HG03460 (cell line): ENCODE measurements around the gene MYPN.
"Not testable (repeated sequence)": the region's sequence is repeated elsewhere in the genome, so short reads cannot be mapped to it uniquely, and the experiment has no call there.

Experiments used
- ATAC-seq: cut with Tn5 transposase; IDR thresholded peaks from one replicate; pipeline ENCODE4 v1.9.1; 2021; ENCODE audit not compliant: unreplicated experiment

The MYPN gene

GRCh38 chr10:68135362-68135761 lies 26.1 kb downstream of the MYPN start:
- no peak for ATAC-seq

DNA sequence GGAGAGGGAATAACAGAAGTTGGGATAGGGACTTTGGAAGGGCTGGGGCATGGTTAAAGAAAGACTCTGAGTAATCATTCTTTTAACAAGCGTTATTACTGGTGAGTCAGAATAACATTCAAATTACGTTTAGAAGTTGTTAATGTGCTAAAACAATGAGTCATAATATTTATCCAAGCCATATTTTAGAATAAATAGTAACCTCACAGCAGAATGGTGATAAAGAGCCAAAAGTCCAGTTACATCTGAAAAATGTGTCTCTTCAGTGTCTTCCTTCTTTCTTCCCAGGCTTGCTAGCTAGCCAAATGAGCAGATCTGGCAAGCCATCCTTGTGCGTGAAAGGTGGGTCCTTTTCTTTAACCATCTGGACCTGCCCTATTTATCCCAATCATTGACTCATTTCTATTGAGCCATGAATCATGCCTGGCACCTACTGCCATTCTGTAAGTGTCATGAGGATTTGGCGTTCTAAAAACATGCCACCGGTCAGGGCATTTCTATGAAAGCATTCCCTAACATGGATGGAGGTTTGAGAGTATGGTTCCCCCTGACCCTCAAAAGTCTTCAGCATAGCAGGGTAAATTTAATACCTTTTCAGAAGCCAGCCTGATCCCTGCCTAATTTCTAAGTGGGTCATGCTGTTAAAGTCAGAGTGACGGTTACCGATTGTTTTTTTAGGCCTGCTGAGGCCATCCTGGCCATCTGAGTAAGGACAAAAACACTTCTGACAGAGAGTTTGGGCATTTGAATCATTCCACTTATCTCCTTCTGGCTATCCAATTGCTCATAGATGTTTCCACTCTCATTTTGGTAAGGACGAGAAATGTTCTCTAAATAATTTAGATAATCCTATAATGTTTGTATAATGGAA lies 26.9 kb downstream of the MYPN start:
- no peak for ATAC-seq

GRCh38 chr10:68137171-68137570 lies 27.9 kb downstream of the MYPN start:
- ATAC-seq: no peak

DNA sequence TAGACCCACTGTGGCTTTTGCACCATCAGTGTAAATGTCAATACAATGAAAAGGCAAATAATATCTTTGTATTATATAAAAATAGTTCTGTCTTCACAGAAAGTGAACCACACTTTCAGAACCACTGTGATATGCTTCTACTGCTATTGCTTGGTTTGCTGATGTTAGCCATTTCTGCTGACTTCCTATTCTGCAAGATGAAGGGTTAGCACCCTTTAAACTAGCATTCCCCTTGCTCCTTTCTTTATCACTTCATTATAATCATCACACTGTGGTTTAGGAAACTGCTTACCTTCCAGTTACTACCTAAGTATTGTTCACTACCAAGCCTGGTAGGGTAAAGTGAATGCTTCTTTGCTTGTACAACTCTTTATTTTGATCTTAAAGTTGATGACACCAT lies 29.2 kb downstream of the MYPN start:
- ATAC-seq: no peak

- no peak for ATAC-seq
Measured at GRCh38 chr10:68139448-68140272, 30.4 kb downstream of the MYPN start.

- no peak for ATAC-seq
Measured at GRCh38 chr10:68142761-68143160, 33.5 kb downstream of the MYPN start.

GRCh38 chr10:68144709-68145108 lies 35.4 kb downstream of the MYPN start:
- no peak for ATAC-seq

- no peak for ATAC-seq
Measured at GRCh38 chr10:68145705-68146104, 36.4 kb downstream of the MYPN start.

GRCh38 chr10:68146133-68146532 lies 36.8 kb downstream of the MYPN start:
- no peak for ATAC-seq

DNA sequence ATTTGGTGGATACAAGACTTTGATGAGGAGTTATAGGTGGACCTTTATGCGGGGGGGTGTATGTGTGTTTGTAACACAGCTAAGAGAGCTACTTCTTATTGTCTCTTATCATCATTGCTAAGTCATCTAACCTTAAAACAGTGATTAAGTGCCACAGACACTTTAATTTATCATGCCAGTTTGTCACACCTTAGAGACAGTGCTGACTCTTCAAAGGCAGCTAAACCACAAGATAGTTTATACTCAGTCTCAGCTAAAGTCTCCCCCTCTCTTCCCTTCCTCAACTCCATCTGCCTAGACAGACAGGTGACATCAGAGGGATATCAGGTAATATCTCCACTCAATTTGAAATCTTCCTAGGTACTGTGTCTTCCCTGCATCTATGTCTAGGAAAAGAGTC lies 42.2 kb downstream of the MYPN start:
- no peak for ATAC-seq

DNA sequence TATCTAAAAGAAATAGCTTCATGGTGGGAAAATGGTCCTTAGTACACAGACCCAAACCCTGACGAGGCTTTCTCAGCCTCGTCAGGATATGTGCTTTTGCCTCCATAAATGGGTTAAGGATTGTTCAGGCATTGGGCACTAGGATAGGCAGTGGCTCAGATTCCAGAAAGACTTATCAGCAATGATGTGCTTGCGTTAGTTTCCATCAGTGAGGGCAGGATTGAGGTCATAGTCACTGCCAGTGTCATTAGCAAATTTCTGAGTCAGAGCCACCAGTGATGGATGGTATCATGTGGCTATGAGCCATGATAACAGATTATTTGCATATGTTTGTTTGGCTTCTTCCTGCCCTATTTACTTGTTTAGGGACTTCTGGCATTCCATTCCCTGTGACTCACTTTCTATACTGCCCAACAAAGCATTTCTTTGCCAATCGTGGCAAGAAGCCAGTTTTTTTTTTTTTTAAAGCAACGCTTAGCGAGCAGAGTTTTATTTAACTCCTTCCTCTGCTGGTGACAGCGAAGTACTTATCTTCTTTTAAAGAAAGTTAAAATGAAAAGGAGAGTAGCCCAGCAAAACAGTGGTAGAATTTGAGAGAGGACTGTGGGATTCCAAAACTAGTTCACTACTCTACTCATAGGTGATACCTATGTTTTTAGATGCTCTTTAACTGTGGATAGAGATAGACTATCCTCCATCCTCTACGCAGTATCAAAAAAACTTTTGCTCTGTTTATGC lies 44.4 kb downstream of the MYPN start:
- ATAC-seq: no peak

- no peak for ATAC-seq
Measured at GRCh38 chr10:68154211-68154497, 44.9 kb downstream of the MYPN start.

GRCh38 chr10:68155615-68156210 lies 46.4 kb downstream of the MYPN start:
- ATAC-seq: no peak

GRCh38 chr10:68156373-68157185 lies 47.3 kb downstream of the MYPN start:
- ATAC-seq: no peak

DNA sequence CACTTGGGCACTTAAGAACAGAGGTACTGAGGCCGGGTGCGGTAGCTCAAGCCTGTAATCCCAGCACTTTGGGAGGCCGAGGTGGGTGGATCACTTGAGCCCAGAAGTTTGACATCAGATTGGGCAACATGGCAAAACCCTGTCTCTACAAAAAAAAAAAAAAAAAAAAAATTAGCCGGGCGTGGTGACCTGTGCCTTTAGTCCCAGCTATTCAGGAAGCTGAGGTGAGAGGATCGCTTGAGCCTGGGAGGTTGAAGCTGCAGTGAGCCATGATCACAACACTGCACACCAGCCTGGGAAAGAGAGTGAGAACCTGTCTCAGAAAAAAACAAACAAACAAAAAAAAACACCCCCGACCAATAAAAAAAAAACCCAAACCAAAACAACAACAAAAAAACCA lies 48.2 kb downstream of the MYPN start:
- not testable (repeated sequence) for ATAC-seq

- no peak for ATAC-seq
Measured at GRCh38 chr10:68158031-68158430, 48.7 kb downstream of the MYPN start.

DNA sequence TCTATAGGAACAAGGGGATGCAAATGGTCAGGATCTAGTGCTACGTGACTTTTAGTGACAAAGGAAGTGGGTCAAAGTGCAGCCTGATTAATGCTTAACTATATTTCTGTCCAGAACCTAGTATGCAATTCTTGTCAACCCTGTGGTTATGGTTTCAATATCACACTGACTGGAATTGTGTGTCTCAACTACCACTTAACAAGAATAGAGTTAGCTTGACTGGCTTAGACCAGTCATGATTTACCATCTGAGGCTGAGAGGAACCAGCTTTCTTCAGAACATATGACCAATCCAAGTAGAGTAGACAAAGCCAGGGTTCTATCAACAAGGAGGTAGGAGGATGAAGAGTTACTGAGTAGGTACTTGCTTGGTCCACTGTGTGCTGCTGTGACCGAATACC lies 54.4 kb downstream of the MYPN start:
- ATAC-seq: peak; percentile 95

- ATAC-seq: no peak
Measured at GRCh38 chr10:68165643-68166042, 56.4 kb downstream of the MYPN start.

DNA sequence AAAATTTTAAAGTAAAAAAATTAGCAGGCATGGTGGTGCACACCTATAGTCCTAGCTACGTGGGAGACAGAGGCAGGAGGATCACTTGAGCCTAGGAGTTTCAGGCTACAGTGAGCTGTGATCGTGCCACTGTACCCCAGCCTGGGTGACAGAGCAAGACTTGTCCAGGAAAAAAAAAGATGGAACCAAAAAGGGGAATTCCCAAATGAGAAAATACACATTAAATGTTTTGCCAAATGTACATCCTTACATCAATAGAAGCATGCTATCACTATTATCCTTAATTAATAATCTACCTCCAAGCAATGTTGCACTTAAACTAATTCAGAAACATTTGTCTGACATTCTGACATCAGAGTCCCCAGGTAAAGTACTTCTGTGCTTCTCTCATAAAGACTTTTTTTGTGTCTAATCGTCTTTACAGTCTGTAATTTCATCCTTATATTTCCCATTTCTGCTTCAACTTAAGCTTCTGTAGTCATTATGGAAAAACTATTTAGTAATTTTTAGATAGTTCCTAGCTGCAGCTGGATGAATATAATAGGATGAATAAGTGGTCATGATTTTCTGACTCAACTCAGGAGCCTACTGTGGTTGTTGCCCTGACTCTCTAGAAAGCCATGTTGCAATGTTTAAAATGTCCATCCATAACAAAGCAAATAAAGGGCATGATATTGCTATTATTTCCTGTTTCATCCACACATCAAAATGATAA lies 57.7 kb downstream of the MYPN start:
- no peak for ATAC-seq
